ENCODE measurements around the gene PRM3.

GRCh38 chr16:11255737-11256660, 17.4 kb downstream of the PRM3 start, which contains the start of gene SOCS1:
- TF ChIP-seq REST (IDR thresholded peaks at IDR 0.05): peak; percentile 8
- TF ChIP-seq CTCF (IDR thresholded peaks at IDR 0.05; ENCODE audit: low read depth, low read length, missing input control): peak; percentile 81
- no peak for TF ChIP-seq MAX (IDR thresholded peaks at IDR 0.05)
- TF ChIP-seq JUND (IDR thresholded peaks at IDR 0.05): no peak
- no peak for TF ChIP-seq ATF3 (IDR thresholded peaks at IDR 0.05)
- TF ChIP-seq TAF1 (conservative IDR thresholded peaks at IDR 0.05): peak; percentile 74
- TF ChIP-seq RAD21 (IDR thresholded peaks at IDR 0.05): peak; percentile 53 to 79
- TF ChIP-seq EGR1 (IDR thresholded peaks at IDR 0.05; ENCODE audit: low read depth in 2 of 2): no peak
- peak; percentile 9 for TF ChIP-seq YY1 (IDR thresholded peaks at IDR 0.05)
